RWPE2 (cell line): ENCODE results near the gene GPC5.
A peak's percentile ranks its signal among the peaks of the same experiment; 100 is the strongest.

Experiments used
- ATAC-seq: fragments of 200-7000 bp; cut with Tn5 transposase; 3 replicates; pipeline ENCODE4 v1.9.1; 2021; ENCODE audit warnings: low read depth
- DNase-seq: peaks from one replicate; pipeline ENCODE4 v3.0.0-alpha.2; 2020; ENCODE audit warnings: low spot score
- H3K27ac ChIP-seq: fragments of 450-650 bp; 2 replicates; pipeline ENCODE4 v1.5.1; 2017; ENCODE audit warnings: mild to moderate bottlenecking; ENCODE audit not compliant: poor library complexity, severe bottlenecking
- H3K27me3 ChIP-seq: fragments of 250-450 bp; sonication (Bioruptor Pico); 2 replicates; pipeline ENCODE4 v1.5.1; 2021; ENCODE audit warnings: mild to moderate bottlenecking, moderate library complexity; ENCODE audit not compliant: insufficient read depth, poor library complexity, severe bottlenecking
- H3K36me3 ChIP-seq: fragments of 250-450 bp; sonication (Bioruptor Pico); 2 replicates; pipeline ENCODE4 v1.5.1; 2020; ENCODE audit warnings: low read depth, mild to moderate bottlenecking, moderate library complexity
- H3K4me1 ChIP-seq: fragments of 250-450 bp; sonication (Bioruptor Pico); 2 replicates; pipeline ENCODE4 v1.5.1; 2021; ENCODE audit warnings: mild to moderate bottlenecking, moderate library complexity; ENCODE audit not compliant: insufficient read depth, poor library complexity, severe bottlenecking
- H3K4me3 ChIP-seq: fragments of 250-450 bp; sonication (Bioruptor Pico); 2 replicates; pipeline ENCODE4 v1.5.1; 2021; ENCODE audit warnings: mild to moderate bottlenecking, moderate library complexity; ENCODE audit not compliant: severe bottlenecking
- H3K9me3 ChIP-seq: fragments of 250-450 bp; sonication (Bioruptor Pico); 2 replicates; pipeline ENCODE4 v1.5.1; 2021; ENCODE audit warnings: mild to moderate bottlenecking, moderate library complexity; ENCODE audit not compliant: severe bottlenecking
- CTCF ChIP-seq: fragments of 450-650 bp; IDR thresholded peaks from one replicate; pipeline ENCODE4 v1.5.1; 2017; ENCODE audit warnings: mild to moderate bottlenecking, moderate library complexity; ENCODE audit not compliant: poor library complexity, severe bottlenecking

GPC5 gene

GRCh38 chr13:92500192-92500591 is 1101.8 kb downstream of the GPC5 start:
- Histone ChIP-seq H3K4me3 (no peak overlapping the region), H3K9me3 (no peaks in the 10 kb centered on the region), H3K36me3 (no peaks in the 10 kb centered on the region), H3K27ac (no peak overlapping the region), H3K27me3 (no peaks in the 10 kb centered on the region), H3K4me1 (no peaks in the 10 kb centered on the region)
- ATAC-seq, result no peak
- DNase-seq, result no peak
- TF ChIP-seq CTCF, result no peak

GRCh38 chr13:92510416-92510815 is 1112.0 kb downstream of the GPC5 start:
- Histone ChIP-seq H3K4me3 (no peak overlapping the region), H3K27ac (peak overlapping the region; percentile 40), H3K4me1 (peaks cover 21% of the 10 kb centered on the region), H3K36me3 (no peaks in the 10 kb centered on the region), H3K27me3 (no peaks in the 10 kb centered on the region), H3K9me3 (no peaks in the 10 kb centered on the region)
- no peak for TF ChIP-seq CTCF
- ATAC-seq (peak; percentile 98), DNase-seq (no peak)

- H3K4me3 ChIP-seq, result no peak overlapping the region
- peaks cover 2% of the 10 kb centered on the region for H3K9me3 ChIP-seq
- H3K4me1 ChIP-seq, result peaks cover 21% of the 10 kb centered on the region
- H3K27me3 ChIP-seq, result no peaks in the 10 kb centered on the region
- TF ChIP-seq CTCF, result no peak
- ATAC-seq, result no peak
- no peaks in the 10 kb centered on the region for H3K36me3 ChIP-seq
- no peak for DNase-seq
- H3K27ac ChIP-seq, result peak overlapping the region; percentile 50
Observed at GRCh38 chr13:92512852-92513251, 1114.4 kb downstream of the GPC5 start.

GRCh38 chr13:92513672-92514071 is 1115.3 kb downstream of the GPC5 start:
- no peak for ATAC-seq

More at GRCh38 chr13:92513672-92514071, 1115.3 kb downstream of the GPC5 start:
- peaks cover 2% of the 10 kb centered on the region for H3K9me3 ChIP-seq
- H3K27me3 ChIP-seq, result no peaks in the 10 kb centered on the region
- TF ChIP-seq CTCF, result no peak
- H3K4me3 ChIP-seq, result no peak overlapping the region
- peaks cover 21% of the 10 kb centered on the region for H3K4me1 ChIP-seq
- peak overlapping the region; percentile 50 for H3K27ac ChIP-seq
- no peaks in the 10 kb centered on the region for H3K36me3 ChIP-seq
- no peak for DNase-seq
